ENCODE data around the gene UBLCP1. TPM values are rescaled to one million over a fixed set of nuclear protein-coding genes. Genes with fewer than 3 reads are reported as not detected.

Gene UBLCP1
- total and polyA plus RNA-seq, 2 donors (not counting 3 experiments of a cell fraction or from before 2014, with no cell fraction given) = 5.9 to 20.3 TPM

- no peak for DNase-seq (ENCODE audit: low read depth, low spot score)
- intact Hi-C loops (cut with micrococcal nuclease) = no loop called here
- no peak for FAIRE-seq
- Histone ChIP-seq H3K27me3 (ENCODE audit: control insufficient read depth in 2 of 2, insufficient read depth in 2 of 2, low read length in 2 of 2) (peaks cover 0 to 6% of the 10 kb centered on the region in 2 experiments), H3K9me3 (replicated peaks; ENCODE audit: control insufficient read depth, insufficient read depth, low read length) (no peaks in the 10 kb centered on the region), H3K9me1 (replicated peaks; ENCODE audit: control insufficient read depth, extremely low read depth, insufficient read depth, low read length) (no peaks in the 10 kb centered on the region), H3K36me3 (ENCODE audit: control insufficient read depth in 2 of 2, extremely low read depth in 1 of 2, insufficient read depth in 2 of 2, low read length in 2 of 2) (no peaks in the 10 kb centered on the region), H3K27ac (ENCODE audit: insufficient read depth, low read depth, low read length) (no peak overlapping the region), H3K4me2 (ENCODE audit: insufficient read depth, low read length) (no peak overlapping the region), H3K79me2 (ENCODE audit: control insufficient read depth, insufficient read depth, low read length) (no peaks in the 10 kb centered on the region), H3K9ac (replicated peaks; ENCODE audit: extremely low read depth, insufficient read depth, low read length) (no peak overlapping the region), H3K4me3 (replicated peaks in 1 of 3; ENCODE audit: insufficient read depth in 1 of 3, low read depth in 1 of 3, low read length in 3 of 3) (no peak overlapping the region), H4K20me1 (replicated peaks; ENCODE audit: control insufficient read depth, extremely low read depth, insufficient read depth, low read length) (no peaks in the 10 kb centered on the region), H2AFZ (ENCODE audit: low read depth, low read length) (no peak overlapping the region), H3K4me1 (ENCODE audit: control insufficient read depth, extremely low read depth, insufficient read depth, low read length) (no peaks in the 10 kb centered on the region)
- CTCF ChIA-PET = interaction anchor here (1.3 kb wide), 1 partner anchor 86 kb away, joined by 6 read pairs; no protein-coding TSS in a partner anchor
- no TSS peak for BruUV-seq (replicated peaks)
- POLR2A ChIA-PET = no interaction called here
- TF ChIP-seq MYC (IDR thresholded peaks at IDR 0.05; ENCODE audit: low read depth, low read length) (no peak), CTCF (IDR thresholded peaks at IDR 0.05; ENCODE audit: extremely low read depth in 1 of 2, insufficient read depth in 1 of 2, low read depth in 1 of 2, low read length in 2 of 2) (no peak), FOS (IDR thresholded peaks at IDR 0.05; ENCODE audit: borderline replicate concordance, insufficient read depth, low read length) (no peak), GATA2 (IDR thresholded peaks at IDR 0.05; ENCODE audit: insufficient read depth, insufficient read length, low read depth, low read length) (no peak), POLR2AphosphoS5 (IDR thresholded peaks at IDR 0.05; ENCODE audit: insufficient read depth, low read depth, low read length) (no peak), JUN (IDR thresholded peaks at IDR 0.05; ENCODE audit: borderline replicate concordance, insufficient read depth, insufficient read length, low read depth) (no peak), MAX (IDR thresholded peaks at IDR 0.05; ENCODE audit: insufficient read depth, insufficient read length) (no peak), POLR2A (IDR thresholded peaks at IDR 0.05; ENCODE audit: low read depth, low read length) (no peak), EZH2 (IDR thresholded peaks at IDR 0.05; ENCODE audit: borderline replicate concordance, low read depth, low read length, severe bottlenecking) (no peak)
- dilution Hi-C loops (cut with MboI; ENCODE audit: extremely low pct_ligation_motif_present, low sequenced_read_pairs) = no loop called here
These were observed 20.4 kb upstream of the UBLCP1 start for GRCh38 chr5:159242656-159243055.

Data from endothelial cell of umbilical vein (primary cell).